Fibroblast of skin of scalp (primary cell): ENCODE measurements around the gene PPP3CB.
A peak's percentile ranks its signal among the peaks of the same experiment; 100 is the strongest.
"Not testable (repeated sequence)": the region's sequence is repeated elsewhere in the genome, so short reads cannot be mapped to it uniquely, and the experiment has no call there.

ENCODE experiments used
- DNase-seq: peaks from one replicate; pipeline ENCODE4 v3.0.0-alpha.2; 2013

The PPP3CB gene

DNA sequence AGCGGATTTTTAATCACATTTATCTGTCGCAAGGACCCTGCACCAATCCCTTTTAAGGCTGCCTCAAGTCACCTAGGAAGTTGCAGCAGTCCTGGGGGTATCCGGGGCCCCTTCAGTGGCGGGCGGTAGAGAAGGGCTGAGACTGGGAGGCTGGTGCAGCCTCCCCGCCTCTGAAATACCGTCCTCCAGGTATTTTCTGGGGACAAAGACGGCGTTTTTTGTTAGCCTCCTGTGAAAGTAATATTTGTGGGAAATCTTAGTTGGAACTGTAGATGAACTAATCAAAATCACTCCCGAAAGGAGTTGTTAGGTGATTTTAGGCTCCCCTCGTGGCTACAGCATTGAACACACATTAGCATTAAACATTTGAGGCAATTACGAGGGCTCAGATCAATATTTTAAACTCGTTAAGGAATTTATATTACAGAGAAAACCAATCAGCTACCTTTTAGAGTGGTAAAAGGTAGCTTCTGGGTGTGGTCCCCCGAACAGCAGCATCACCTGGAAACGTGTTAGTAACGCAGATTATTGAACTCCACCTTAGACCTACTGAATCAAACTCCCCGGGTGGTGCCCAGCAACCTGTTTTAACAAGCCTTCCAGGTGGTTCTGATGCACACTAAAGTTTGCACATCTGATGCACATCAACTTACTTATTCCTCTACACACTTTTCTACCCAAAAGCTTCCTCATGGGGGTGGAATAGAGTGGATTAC lies 81.4 kb downstream of the PPP3CB start:
- DNase-seq, result no peak

DNA sequence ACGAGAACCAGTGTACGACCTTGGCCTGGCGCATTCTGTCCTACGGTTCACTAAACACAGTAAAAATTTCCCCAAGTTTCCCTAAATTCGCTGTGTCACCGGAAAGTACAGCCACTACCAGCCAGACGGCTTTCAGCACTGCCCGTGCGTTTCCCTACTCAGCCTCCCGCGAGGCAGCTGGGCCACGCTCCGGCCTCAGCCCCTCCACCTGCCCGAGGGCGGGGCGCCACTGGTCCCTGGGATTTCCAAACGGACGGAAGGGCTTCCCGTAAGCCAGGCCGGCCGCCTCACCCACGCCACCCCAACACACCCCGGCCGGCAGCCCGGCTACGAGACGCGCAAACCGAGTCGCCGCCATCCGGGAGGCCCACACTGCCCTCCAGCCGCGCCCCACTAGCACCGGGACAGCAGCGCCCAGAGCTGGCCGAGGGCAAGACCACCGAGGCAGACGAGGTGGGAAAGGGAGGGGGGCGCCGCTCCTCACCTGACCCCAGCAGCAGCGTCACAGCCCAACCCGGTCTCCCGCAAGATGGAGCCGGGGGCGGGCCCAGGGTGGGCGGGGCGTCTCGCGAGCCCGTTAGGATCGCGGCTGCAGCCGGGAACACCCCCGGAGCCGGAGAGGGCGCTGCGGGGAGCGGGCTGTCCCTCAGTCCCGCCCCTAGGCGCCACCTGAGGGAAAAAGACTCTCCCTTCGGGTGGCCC lies 82.1 kb downstream of the PPP3CB start, which contains the start of gene ANXA7:
Gene ANXA7, minus strand, starts transcription at position 531 of the 702 bp plus-strand sequence. CDS start 13,202 bp downstream, outside the sequence.
- peak; percentile 82 for DNase-seq

GRCh38 chr10:73413108-73413527 lies 82.7 kb downstream of the PPP3CB start:
- DNase-seq, result no peak

DNA sequence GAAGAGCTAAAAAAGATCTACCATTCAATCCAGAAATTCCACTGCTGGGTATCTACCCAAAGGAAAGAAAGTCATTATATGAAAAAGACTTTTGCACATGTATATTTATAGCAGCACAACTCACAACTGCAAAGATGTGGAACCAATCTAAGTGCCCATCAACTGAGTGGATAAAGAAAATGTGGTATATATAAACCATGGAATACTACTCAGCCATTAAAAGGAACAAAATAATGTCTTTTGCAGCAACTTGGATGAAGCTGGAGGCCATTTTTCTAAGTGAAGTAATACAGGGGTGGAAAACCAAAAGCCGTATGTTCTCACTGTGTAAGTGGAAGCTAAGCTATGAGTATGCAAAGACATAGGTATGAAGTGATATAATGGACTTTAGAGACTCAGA lies 84.9 kb downstream of the PPP3CB start:
- DNase-seq, result no peak

DNA sequence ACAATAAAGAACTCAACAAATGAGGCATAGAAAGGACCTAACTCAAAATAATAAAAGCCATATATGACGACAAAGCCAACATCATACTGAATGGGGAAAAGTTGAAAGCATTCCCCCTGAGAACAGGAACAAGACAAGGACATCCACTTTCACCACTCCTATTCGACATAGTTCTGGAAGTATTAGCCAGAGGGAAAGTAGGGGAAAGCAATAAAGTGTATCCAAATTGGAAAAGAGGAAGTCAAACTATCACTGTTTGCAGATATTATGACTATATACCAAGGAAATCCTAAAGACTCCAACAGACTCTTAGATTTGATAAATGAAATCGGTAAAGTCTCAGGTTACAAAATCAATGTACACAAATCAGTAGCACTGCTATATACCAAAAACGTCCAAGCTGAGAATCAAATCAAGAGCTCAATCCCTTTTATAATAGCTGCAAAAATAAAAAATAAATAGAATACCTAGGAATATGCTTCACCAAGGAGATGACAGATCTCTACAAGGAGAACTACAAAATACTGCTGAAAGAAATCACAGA lies 86.8 kb downstream of the PPP3CB start:
- DNase-seq, result no peak

- DNase-seq, result no peak
Observed at GRCh38 chr10:73408061-73408460, 87.8 kb downstream of the PPP3CB start.

DNA sequence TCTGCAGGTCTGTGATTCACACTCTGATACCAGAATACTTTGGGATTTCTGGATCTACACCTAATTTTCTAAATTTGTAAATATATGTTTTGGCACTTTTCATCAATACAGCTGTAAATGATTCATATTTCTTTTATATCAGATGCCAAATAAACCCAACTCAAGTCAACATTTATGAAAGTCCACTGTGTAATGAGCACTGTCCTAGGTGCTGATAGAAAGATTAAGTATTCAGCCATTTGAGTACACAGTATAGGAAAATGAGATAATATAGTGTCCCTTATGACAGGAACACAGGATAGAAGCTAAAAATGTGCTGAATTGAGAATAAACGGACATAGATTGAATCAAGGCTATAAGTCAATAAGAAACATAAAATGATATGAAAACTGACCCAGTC lies 88.3 kb downstream of the PPP3CB start:
- no peak for DNase-seq

GRCh38 chr10:73406846-73407245 lies 89.0 kb downstream of the PPP3CB start:
- no peak for DNase-seq

- DNase-seq, result no peak
Observed at GRCh38 chr10:73405556-73405955, 90.3 kb downstream of the PPP3CB start.

GRCh38 chr10:73404690-73405089 lies 91.1 kb downstream of the PPP3CB start:
- DNase-seq, result no peak

DNA sequence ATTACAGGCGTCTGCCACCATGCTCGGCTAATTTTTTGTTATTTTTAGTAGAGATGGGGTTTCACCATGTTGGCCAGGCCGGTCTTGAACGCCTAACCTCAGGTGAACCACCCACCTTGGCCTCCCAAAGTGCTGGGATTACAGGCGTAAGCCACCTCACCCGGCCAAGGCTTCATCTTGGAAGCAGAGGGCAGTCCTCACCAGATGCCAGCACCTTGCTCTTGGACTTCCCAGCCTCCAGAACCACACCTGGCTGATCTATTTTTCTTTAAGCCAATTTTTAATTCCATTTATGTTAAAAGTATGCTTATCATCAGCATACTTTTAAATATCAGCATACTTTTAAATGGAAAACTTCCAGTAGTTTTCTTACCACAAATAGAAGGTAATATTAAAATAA lies 94.2 kb downstream of the PPP3CB start:
- DNase-seq, result no peak

GRCh38 chr10:73399063-73399462 lies 96.8 kb downstream of the PPP3CB start:
- no peak for DNase-seq

- no peak for DNase-seq
Observed at GRCh38 chr10:73398024-73398423, 97.8 kb downstream of the PPP3CB start.

DNA sequence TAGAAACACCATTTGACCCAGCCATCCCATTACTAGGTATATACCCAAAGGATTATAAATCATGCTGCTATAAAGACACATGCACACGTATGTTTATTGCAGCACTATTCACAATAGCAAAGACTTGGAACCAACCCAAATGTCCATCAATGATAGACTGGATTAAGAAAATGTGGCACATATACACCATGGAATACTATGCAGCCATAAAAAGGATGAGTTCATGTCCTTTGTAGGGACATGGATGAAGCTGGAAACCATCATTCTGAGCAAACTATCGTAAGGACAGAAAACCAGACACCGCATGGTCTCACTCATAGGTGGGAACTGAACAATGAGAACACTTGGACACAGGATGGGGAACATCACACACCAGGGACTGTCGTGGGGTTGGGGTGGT lies 101.5 kb downstream of the PPP3CB start:
- DNase-seq, result not testable (repeated sequence)

DNA sequence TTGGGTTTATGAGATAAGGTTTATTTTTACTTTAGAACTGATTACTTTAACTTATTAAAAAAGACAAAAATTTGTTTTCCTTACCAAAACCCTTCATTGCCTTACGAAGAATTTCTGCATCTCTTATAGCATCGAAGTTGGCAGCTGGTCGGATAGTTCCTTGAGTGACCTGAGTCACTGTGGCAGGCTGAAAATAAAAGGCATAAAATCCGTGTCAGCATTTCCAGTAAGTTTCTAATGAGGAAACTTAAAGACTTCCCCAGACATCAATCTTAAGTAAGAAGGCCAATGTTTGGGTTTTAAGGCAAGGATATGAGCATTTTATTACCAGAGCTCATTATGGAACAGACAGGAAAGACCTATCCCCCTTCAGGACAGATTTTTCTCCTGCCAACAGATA lies 107.6 kb downstream of the PPP3CB start:
- no peak for DNase-seq

DNA sequence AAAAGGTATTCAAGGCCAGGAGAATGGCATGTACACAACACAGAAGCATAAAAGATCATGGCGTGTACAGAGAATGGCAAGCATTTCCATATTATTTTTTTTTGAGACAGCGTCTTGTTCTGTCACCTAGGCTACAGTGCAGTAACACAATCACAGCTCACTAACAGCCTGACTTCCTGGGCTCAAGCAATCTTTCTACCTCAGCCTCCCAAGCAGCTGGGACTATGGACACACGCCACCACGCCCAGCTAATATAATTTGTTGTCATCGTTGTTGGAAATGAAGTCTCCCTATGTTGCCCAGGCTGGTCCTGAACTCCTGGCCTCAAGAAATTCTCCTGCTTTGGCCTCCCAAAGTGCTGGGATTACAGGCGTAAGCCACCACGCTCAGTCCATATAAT lies 109.2 kb downstream of the PPP3CB start:
- no peak for DNase-seq
